Coronary artery (tissue), 2 donors: Measurements from ENCODE around the gene XIRP1.

Experiments used
- DNase-seq: peaks from one replicate; pipeline ENCODE4 v3.0.0-alpha.2; 2017; ENCODE audit warnings: low spot score
- H3K27ac ChIP-seq, 2 donors: fragments of 200-600 bp; sonication (generic); one replicate each; pipeline ENCODE4 v1.5.1; 2016 to 2019
- H3K4me3 ChIP-seq: fragments of 200-600 bp; sonication (generic); 2 replicates; pipeline ENCODE4 v1.5.1; 2016; ENCODE audit warnings: mild to moderate bottlenecking, moderate library complexity
- TF ChIP-seq, protein P1 (sequence below): fragments of 200-600 bp; sonication (generic); IDR thresholded peaks from one replicate; pipeline ENCODE4 v1.5.1; 2019; ENCODE audit warnings: antibody characterized with exemption

XIRP1 gene

DNA sequence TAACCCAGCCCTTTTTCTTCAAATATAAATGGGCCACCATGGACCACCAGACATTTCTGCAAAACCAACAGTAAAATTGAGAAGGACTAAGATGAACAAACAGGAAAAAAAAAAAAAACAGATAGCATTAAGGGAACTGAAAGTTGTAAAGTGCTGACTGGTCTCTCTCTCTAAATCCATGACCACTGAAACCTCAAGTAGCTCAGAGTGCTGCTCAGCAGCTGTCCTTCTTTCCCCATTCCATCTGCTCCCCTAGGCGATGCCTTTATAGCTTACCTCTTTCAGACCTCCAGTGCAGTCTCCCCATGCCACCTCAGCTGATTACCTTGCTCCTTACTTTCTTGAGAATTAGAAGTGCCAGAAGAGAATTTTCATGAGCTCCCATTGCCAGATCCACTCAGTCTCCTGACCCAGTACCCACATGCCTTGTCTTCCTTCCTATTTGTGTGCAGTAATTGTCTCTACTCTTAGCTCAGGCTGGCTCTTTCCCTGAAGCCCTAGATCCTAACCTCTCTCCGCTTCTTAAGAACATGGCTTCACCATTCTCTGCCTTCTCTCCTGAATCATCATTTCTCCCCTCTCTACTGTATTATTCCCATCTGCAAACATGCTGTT lies 23.9 kb upstream of the XIRP1 start:
- DNase-seq = no peak
- H3K27ac ChIP-seq = no peak overlapping the region
- TF ChIP-seq, protein P1, sequence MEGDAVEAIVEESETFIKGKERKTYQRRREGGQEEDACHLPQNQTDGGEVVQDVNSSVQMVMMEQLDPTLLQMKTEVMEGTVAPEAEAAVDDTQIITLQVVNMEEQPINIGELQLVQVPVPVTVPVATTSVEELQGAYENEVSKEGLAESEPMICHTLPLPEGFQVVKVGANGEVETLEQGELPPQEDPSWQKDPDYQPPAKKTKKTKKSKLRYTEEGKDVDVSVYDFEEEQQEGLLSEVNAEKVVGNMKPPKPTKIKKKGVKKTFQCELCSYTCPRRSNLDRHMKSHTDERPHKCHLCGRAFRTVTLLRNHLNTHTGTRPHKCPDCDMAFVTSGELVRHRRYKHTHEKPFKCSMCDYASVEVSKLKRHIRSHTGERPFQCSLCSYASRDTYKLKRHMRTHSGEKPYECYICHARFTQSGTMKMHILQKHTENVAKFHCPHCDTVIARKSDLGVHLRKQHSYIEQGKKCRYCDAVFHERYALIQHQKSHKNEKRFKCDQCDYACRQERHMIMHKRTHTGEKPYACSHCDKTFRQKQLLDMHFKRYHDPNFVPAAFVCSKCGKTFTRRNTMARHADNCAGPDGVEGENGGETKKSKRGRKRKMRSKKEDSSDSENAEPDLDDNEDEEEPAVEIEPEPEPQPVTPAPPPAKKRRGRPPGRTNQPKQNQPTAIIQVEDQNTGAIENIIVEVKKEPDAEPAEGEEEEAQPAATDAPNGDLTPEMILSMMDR = no peak
- H3K4me3 ChIP-seq = no peak overlapping the region

DNA sequence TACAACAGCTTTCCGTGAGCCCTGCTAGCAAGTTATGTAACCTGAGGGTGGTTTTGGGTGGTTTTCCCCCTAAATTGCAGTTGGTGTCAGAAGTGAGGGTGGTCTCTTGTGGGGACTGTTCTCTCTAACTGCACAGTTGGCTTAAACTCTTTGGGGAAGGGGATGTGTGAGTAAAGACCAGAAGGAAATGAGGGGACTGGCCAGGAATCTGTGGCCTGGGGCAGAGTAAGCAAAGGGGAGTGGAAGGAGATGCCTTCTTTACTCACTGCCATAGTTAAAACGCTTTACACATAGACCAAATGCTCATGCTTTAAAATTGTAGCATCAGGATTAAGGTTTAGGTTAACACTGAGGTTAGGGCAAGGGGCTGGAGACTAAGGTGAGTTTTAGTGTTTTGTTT lies 21.2 kb upstream of the XIRP1 start:
- Histone ChIP-seq H3K27ac (no peak overlapping the region), H3K4me3 (no peak overlapping the region)
- no peak for DNase-seq
- TF ChIP-seq, protein P1 = no peak

GRCh38 chr3:39212665-39213064 lies 20.3 kb upstream of the XIRP1 start:
- Histone ChIP-seq H3K27ac (no peak overlapping the region), H3K4me3 (no peak overlapping the region)
- no peak for DNase-seq
- TF ChIP-seq, protein P1 = no peak

DNA sequence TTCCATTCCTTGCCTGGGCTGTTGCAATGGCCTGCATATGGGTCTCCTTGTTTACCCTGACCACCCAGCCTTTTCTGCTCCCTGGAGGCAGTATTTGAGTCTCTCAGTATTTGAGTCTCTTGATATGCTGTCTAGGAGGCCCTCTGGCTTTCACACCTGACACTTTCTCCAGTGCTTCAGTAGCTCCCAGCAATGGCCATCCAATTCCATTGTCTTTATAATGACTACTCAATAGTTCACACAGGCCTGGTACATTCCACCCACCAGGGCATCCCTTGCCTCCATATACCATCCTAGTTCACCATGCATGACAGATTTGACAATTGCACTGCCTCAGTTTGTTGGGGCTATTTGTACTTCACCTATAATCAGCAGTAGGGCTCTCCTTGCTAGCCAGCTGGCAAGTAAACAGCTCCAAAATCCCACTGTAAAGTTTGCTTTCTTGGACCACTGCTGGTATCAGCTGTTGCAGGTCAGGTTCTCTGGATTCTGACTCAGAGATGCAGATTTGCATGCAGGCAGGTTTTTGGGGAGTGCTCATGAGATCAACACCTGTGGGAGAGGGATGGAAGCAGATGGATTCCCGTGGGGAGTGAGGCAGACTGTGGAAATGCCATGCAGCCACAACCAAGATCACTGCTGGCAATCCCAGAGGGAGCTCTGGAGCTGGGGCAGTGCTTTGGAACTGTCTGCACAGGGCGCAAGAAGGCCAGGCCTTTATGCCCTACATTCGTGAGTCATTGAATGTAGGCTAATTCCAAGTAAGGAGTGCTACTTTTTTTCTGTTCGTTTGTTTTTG lies 19.1 kb upstream of the XIRP1 start:
- no peak overlapping the region for H3K4me3 ChIP-seq
- TF ChIP-seq, protein P1 = no peak
- H3K27ac ChIP-seq = no peak overlapping the region
- no peak for DNase-seq

- TF ChIP-seq, protein P1 = no peak
- Histone ChIP-seq H3K4me3 (no peak overlapping the region), H3K27ac (no peak overlapping the region)
- no peak for DNase-seq
These were observed 17.7 kb upstream of the XIRP1 start for GRCh38 chr3:39210078-39210477.

- TF ChIP-seq, protein P1 = no peak
These were observed 17.1 kb upstream of the XIRP1 start for GRCh38 chr3:39209329-39209970.

More at GRCh38 chr3:39209329-39209970, 17.1 kb upstream of the XIRP1 start:
- Histone ChIP-seq H3K4me3 (no peak overlapping the region), H3K27ac (no peak overlapping the region)
- DNase-seq = no peak
